Measurements from ENCODE around the gene SUB1.
A peak's percentile ranks its signal among the peaks of the same experiment; 100 is the strongest.

DNA sequence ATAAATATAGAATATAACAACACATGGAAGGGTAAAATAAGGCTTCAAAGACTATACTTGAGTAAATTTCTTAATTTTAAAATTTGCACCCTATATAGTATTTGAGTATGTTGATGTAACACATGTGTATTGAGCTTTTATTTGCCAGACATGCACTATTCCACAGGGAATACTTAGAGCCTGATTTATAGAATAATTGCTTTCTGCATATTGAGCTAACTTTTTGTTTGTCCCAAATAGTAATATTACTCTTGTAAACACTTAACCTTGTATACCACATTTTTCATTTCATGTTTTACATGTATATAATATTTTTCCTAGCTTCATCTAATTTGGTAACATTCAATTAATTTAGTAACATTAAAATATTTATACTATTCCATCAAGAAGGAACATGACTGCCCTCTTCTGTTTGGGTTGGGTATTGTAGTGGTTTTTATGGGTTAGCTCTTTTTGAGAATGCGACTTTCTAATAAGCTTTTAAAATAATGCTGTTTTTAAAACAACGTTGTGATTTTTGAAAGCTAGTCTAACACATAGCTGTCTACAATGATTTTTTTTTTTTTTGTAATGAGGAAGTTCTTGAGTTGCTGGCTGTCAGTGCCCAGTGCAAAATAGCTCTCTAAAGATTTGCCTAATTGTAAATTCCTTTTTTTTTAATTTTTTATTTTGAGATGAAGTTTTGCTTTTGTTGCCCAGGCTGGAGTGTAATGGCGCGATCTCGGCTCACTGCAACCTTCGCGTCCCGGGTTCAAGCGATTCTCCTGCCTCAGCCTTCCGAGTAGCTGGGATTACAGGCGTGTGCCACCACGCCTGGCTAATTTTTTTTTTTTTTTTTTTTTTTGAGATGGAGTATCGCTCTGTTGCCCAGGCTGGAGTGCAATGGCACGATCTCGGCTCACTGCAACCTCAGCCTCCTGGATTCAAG lies 4.8 kb downstream of the SUB1 start:
- TF ChIP-seq CTCF (conservative IDR thresholded peaks at IDR 0.05 in 1 of 2, IDR thresholded peaks at IDR 0.05 in 1 of 2; ENCODE audit: low read depth in 1 of 2, low read length in 2 of 2) (peak; percentile 17 to 69), EZH2 (IDR thresholded peaks at IDR 0.05; ENCODE audit: low read length, missing control alignments) (no peak)

Measured in fibroblast of lung (primary cell).